Activated CD8-positive, alpha-beta memory T cell treated with anti-CD3 and anti-CD28 coated beads, Interleukin-2, amount 50 U/mL, for 1 hour (primary cell): Measurements from ENCODE around the gene INTS11.
"Not testable (repeated sequence)": the region's sequence is repeated elsewhere in the genome, so short reads cannot be mapped to it uniquely, and the experiment has no call there.

Experiments used
- DNase-seq: peaks from one replicate; pipeline ENCODE4 v3.0.0-alpha.2; 2020; ENCODE audit errors: extremely low read depth

Gene INTS11

GRCh38 chr1:1329304-1330210, 5.1 kb upstream of the INTS11 start:
- DNase-seq = no peak

DNA sequence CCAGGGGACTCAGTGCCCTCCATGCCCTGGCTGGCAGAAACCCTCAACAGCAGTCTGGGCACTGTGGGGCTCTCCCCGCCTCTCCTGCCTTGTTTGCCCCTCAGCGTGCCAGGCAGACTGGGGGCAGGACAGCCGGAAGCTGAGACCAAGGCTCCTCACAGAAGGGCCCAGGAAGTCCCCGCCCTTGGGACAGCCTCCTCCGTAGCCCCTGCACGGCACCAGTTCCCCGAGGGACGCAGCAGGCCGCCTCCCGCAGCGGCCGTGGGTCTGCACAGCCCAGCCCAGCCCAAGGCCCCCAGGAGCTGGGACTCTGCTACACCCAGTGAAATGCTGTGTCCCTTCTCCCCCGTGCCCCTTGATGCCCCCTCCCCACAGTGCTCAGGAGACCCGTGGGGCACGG, 3.8 kb upstream of the INTS11 start:
- DNase-seq = no peak

- DNase-seq = no peak
Measured at GRCh38 chr1:1327291-1327690, 2.8 kb upstream of the INTS11 start.

DNA sequence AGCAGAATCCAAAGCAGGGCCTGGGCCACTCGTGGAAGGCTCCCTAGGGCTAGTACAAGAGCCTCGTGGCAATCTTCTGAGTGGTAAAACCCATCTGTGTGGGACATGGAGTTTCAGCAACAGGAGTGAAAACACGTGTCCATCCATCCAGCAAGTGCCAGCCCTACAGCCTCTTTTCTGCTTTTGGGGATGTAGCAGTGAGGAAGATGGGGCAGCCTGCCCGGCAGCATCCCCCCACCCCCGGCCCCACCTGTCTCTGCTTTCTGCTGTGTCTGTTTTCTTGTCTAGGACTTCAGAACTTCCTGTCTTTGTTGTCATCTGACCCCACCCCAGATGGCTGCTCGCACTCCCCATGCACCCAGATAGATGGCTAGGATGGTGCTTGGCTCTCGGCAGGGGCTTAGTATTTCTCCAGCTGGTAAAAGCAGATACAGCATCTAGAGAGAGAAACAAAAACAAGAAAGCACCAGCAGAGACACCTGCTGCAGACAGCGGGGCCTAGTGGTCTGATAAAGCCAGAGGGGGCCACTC, 1.7 kb upstream of the INTS11 start:
- DNase-seq = no peak

DNA sequence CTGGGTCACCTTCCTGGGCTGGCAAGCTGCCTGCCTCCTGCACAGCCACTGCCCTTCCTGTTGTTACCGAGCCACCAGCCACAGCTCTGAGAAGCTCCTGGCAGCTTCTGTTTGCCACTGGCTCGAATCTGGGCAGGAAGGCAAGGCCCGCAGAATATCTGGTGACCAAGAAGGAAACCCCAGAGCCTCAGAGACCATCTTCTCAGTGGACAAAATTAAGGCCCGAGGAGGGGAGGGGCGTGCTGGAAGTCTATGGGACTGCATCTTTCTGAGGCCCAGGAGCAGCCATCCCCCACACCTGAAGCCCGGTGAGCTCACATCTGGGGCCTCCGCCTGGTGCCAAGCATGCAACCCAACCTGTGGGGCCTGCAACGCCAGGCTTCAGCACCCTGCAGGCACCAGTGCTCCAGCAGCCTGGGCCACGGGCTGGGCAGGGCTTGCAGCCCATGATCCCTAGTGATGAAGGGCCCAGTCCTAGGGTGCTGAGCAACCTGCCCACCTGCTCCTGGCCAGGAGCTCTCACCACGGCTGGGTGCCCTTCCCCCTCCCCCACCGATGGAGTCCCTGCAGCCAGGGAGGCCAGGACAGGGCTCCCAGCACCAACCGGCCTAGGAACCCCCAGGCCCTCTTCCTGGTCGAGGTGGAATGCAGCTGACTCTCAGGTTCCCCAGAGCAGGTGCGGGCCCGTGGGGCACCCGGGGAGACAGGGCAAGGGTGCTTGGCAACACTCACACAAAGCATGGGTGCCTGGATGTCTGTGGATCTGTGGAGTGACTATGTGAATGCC, 1.0 kb upstream of the INTS11 start:
- no peak for DNase-seq

DNA sequence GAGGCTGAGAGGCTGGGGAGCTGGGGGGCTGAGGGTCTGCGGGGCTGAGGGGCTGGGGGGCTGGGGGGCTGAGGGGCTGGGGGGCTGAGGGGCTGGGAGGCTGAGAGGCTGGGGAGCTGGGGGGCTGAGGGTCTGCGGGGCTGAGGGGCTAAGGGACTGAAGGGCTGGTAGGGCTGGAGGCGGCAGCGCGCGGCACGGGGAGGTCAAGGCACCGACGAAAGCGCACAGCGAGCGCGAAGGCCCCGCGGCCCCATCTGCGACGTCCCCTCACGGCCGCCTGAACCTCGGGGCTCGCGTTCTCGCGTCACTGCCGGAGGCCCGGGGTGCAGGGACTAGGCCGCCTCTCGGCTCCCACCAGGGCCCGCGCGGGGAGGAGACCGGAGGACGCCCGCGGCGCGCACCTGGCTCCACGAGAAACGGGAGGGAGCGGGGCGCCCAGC, 356 bp downstream of the INTS11 start:
- no peak for DNase-seq

GRCh38 chr1:1322952-1323351, 1.5 kb downstream of the INTS11 start:
- DNase-seq = no peak

DNA sequence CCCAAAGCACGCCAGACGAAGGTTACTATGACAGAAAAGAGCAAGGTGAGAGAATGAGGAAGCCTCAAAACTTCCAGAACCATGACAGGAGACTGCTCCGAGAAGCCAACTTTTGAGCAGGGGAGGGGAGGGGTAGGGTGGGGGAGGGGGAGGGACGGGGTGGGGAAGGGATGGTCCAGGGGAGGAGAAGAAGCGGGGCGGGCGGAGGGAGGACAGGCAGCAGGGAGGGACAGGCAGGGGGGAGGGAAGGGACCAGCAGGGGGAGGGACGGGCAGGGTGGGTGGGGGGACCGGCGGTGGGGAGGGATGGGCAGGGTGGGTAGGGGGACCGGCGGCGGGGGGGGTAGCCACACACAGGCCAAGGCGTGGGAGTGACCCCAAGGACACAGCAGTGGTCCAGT, 2.0 kb downstream of the INTS11 start:
- DNase-seq = no peak

DNA sequence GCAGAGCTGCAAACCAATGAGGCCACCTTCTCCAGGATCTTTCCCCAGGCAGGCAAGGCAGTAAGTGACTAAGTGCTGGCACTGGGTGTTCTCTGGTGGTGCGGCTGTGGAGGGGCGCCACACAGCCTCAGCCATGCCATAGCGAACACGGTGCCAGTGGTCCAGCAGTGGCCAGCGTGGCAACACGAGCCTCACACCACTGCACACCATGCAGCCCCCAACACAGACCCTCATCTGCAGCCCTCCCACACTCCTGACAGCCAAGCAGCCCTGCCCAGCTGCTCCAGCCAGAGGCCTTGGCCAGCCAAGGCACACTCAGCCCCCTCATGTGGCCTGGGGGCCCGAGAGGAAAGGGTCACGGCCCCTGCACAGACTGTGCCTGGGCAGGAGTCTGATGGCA, 3.0 kb downstream of the INTS11 start:
- no peak for DNase-seq

DNA sequence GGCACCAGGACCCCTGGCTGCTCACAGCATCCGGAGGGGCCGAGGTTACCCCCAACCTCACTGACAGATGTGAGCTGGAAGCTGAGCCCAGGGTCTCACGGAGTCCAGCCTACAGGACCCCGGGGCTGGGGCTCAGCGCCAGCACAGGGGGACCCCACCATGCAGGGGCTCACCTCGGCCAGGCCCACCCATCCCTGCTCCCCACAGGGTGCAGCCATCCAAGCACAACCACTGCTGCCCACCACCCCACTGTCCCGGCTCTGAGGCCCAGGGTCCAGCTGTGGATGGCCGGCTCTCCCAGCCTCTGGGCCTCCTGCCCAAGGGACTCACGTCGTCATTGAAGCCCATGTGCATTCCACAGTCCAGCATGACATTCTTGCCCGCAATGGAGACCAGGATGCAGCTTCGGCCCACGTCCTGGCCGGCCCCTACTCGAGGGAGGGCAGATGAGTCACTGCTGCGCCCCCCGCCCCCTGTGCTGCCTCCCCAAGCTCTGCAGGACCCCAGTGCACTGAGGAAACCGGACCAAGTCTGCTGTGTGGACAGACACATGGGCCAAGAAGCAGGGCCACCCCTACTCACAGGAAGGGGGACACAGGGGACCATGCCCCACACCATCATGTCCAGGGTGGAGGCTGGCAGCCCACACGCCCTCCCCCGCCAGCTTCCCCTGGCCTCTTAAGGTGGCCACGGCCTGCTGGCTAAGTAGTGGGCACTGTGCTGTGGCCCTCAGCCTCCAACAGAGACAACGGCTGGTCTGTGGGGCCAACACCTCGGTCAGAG, 3.6 kb downstream of the INTS11 start:
- DNase-seq = no peak

- DNase-seq = no peak
Measured at GRCh38 chr1:1319646-1319941, 4.9 kb downstream of the INTS11 start.

DNA sequence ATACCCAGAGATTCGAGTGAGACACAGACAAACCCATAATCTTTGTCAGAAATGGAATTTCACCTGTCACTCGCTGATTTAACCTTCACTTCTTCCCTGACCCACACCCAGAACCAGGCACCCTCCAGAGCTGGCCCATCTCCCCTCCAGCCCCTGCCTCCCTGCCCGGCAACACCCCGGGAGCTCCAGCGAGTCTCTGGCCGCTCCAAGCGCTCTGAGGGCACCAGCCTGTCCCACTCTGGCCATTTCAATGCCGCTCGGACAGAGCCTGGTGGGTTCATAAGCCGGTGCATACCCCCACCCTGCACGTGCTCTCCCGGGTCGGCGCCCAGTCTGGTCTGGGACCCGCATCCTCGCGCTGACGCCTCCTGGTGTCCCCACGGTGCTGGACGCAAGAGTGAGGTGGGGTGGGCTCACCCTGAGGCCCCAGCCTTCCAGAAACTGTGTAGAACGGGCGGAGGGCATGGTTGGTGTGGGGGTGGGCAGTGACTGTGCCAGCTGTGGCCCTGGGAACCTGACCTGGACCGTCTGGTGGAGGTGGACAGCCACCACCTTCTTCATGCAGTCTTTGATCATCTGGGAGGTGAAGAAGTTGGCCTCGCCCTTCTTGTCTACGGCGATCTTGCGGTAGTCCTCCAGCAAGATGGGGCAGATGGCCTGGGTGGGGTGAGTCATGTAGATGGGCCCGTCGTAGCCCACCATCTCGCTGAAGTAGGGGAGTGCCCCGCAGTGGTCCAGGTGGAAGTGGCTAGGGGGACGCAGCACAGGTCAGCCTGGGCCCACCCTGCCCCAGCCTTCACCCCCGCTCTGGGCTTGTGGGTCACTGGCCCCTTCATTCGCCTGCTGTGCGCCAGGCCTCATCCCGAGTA, 5.4 kb downstream of the INTS11 start:
- DNase-seq = no peak

GRCh38 chr1:1318131-1318652, 6.3 kb downstream of the INTS11 start:
- DNase-seq = no peak

- DNase-seq = no peak
Measured at GRCh38 chr1:1317420-1317819, 7.0 kb downstream of the INTS11 start.

- DNase-seq = not testable (repeated sequence)
Measured at GRCh38 chr1:1316199-1316598, 8.3 kb downstream of the INTS11 start.

DNA sequence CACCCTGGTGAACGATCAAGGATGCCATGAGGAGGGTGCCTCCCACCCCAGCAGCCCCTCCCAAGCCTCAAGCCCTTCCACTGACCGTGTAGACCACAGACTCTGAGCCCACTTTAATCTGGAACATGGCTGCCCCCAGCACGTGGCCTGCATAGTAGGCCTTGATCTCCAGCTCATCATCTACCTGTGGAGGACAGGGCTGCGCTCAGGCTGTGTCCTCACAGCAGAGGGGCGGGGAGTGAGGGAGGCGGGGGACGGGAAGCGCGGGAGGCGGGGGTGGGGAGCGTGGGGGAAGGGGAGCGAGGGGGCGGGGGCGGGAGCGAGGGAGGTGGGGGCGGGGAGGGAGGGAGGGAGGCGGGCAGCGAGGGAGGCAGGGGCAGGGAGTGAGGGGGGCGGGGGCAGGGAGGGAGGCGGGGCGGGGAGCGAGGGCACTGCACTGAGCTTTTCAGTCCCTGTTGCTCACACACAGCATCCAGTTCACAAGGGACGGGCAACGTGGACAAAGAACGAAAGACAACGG, 9.0 kb downstream of the INTS11 start:
- DNase-seq = no peak

DNA sequence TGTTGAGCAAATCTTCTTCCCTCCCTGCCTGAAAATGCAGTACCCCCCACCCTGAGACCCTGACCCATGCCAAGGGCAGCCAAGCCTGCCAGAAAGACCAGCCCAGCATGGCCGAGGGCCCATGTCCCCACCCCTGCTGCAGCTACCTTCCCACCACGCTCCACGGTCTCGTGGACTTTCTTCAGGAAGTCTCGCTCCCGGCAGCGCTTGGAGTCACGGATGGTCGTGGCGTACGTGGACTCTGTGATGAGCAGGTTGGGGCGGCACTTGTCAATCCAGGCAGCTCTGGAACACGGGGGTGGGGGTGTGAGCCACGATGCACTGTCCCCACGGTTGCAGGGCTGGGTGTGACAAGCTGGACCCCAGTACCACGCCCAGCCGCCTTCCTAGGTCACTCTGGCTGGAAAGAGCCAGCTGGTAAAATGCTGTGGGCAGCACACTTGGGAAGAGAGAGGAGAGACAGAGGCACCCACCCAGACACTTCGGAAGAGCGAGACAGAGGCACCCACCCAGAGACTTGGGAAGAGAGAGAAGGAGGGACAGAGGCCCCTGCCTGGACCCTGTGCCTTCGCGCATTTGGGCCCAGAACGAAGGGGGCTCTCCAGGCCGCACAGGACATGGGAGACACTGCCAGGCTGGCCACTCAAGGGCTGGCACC, 9.7 kb downstream of the INTS11 start:
- DNase-seq = no peak

DNA sequence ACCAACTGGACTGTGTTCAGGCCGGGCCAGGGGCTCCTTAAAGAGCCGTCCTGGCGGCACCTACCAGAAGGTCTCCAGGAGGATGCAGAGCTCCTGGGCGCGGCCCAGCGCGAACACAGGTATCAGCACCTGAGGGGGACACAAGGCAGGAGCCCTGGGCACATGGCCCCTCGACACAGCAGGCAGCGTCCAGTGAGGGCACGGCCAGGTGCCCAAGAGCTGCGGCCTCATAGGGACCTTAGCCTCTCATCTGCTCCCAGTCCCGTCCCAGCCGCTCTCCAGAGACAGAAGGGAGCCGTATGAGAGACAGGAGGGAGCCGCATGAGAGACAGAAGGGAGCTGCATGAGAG, 10.2 kb downstream of the INTS11 start:
- no peak for DNase-seq

DNA sequence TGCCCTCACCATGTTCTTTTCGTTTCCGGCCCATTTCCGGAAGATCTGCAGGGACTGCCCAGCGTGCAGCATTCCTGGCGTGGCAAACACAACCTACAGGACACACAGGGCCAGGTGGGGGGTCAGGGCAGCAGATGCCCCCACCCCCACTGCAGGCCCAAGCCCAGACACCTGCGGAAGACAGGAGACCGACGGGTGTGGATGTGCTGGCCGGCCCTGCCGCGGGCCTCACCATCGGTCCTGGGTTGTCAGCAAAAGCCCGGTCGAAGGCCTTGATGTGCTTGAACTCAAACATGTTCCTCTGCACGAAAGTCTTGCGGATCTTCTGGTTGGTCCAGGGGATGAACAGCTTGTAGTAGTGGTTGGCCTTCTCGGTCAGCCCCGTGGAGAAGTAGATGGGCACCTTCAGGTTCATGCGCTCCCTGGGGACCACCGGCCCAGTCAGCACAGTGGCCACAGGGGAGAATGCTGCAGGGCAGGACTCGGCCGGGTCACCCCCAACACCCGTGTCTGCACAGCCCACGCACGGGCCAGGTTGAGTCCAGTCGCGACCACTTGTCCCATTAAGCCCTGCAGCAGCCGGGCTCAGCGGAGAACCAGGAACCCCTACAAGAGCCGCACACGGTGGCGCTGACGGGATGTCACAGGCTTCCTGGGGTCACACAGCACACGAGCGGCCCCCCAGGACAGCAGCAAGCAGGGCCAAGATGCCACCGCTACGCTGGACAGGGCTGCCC, 10.8 kb downstream of the INTS11 start:
- DNase-seq = no peak
